Measurements from ENCODE around the gene CACNA1I. TPM values are rescaled to one million over a fixed set of nuclear protein-coding genes. Genes with fewer than 3 reads are reported as not detected.

CACNA1I gene
- total RNA-seq, 6 experiments from 2014 or later, result not detected

GRCh38 chr22:39707351-39707750 is 136.8 kb downstream of the CACNA1I start:
- Mint-ChIP-seq H3K36me3 (ENCODE audit: low read depth) (no peaks in the 10 kb centered on the region), H3K4me1 (ENCODE audit: low read depth) (no peaks in the 10 kb centered on the region), H3K27ac (no peak overlapping the region), H3K27me3 (ENCODE audit: insufficient read depth) (peaks cover 60% of the 10 kb centered on the region), H3K4me3 (no peak overlapping the region), H3K9me3 (no peaks in the 10 kb centered on the region)
- no peak for TF ChIP-seq CTCF (IDR thresholded peaks at IDR 0.05)
- no peak for DNase-seq

DNA sequence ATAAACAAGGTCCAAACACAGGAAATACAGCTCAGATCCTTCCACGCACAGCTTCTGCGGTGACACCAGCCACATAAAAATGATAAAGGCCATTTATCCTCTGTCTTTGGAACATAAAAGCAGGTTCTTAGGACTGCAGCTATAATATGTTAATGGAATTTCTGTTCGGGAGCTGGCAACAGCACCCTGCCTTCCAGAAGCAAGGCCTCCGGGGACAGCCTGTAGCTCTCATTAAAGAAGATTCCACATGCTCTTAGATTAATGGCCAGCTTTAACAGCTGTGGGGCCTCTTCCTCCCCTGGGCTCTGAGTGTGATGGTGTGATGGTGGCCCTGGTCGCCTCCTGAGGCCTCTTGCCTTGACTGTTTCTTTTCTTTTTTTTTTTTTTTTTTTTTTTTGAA is 137.3 kb downstream of the CACNA1I start:
- Mint-ChIP-seq H3K27ac (no peak overlapping the region), H3K4me1 (ENCODE audit: low read depth) (no peaks in the 10 kb centered on the region), H3K9me3 (no peaks in the 10 kb centered on the region), H3K27me3 (ENCODE audit: insufficient read depth) (peaks cover 59% of the 10 kb centered on the region), H3K4me3 (no peak overlapping the region), H3K36me3 (ENCODE audit: low read depth) (no peaks in the 10 kb centered on the region)
- no peak for TF ChIP-seq CTCF (IDR thresholded peaks at IDR 0.05)
- no peak for DNase-seq

DNA sequence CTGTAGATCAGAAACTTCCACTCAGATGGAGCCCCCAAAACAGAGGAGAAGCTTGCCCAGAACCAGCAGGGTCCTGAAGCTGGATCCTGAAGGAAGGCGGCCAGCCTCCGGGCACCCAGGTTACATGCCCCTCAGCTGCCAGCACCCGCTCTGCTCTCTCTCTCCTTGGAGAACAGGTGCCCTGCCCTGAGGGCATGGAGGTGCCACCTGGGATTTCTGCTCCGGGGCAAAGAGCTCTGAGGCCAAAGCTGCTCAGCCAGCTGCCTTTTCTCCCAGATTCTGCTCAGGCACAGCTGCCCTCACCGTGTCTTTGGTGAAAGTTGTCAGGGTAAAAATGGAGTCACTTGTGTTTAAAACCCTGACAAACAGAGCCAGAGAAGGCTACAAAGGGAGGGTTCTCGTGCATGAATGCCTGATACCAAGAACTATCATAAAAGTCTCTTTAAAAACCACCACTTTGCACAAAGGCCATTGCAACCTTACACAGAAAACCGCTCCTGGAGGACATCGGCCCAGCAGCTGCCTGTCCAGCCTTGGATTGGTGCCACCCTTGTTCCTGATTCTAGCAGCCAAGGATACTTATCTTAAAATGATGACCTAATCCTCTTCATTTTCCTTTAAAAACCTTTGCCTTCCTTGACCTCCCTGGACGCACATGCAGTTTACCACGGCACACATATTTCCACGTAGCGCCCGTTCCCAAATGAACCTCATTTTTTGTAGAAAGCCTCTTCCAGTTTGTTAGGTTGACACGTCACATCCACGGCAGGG is 140.0 kb downstream of the CACNA1I start:
- no peak for TF ChIP-seq CTCF (IDR thresholded peaks at IDR 0.05)
- DNase-seq, result no peak
- H3K4me1 Mint-ChIP-seq (ENCODE audit: low read depth), result no peaks in the 10 kb centered on the region
- no peak overlapping the region for H3K4me3 Mint-ChIP-seq
- no peak overlapping the region for H3K27ac Mint-ChIP-seq
- H3K36me3 Mint-ChIP-seq (ENCODE audit: low read depth), result no peaks in the 10 kb centered on the region
- no peaks in the 10 kb centered on the region for H3K9me3 Mint-ChIP-seq
- peaks cover 61% of the 10 kb centered on the region for H3K27me3 Mint-ChIP-seq (ENCODE audit: insufficient read depth)

DNA sequence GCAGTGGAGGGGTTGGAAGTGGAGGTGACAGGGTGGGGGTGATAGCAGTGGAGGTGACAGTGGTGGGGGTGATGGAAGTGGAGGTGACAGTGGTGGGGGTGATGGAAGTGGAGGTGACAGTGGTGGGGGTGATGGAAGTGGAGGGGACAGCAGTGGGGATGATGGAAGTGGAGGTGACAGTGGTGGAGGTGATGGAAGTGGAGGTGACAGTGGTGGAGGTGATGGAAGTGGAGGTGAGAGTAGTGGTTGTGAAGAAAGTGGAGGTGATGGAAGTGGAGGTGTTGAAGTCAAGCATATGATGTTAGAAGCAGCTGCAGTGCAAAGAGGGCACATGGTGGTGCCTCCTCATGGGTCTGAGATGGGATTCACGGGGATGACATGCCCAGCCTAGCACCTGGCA is 141.5 kb downstream of the CACNA1I start:
- Mint-ChIP-seq H3K36me3 (ENCODE audit: low read depth) (no peaks in the 10 kb centered on the region), H3K27me3 (ENCODE audit: insufficient read depth) (peaks cover 66% of the 10 kb centered on the region), H3K4me3 (no peak overlapping the region), H3K9me3 (no peaks in the 10 kb centered on the region), H3K27ac (no peak overlapping the region), H3K4me1 (ENCODE audit: low read depth) (no peaks in the 10 kb centered on the region)
- DNase-seq, result no peak
- TF ChIP-seq CTCF (IDR thresholded peaks at IDR 0.05), result no peak

DNA sequence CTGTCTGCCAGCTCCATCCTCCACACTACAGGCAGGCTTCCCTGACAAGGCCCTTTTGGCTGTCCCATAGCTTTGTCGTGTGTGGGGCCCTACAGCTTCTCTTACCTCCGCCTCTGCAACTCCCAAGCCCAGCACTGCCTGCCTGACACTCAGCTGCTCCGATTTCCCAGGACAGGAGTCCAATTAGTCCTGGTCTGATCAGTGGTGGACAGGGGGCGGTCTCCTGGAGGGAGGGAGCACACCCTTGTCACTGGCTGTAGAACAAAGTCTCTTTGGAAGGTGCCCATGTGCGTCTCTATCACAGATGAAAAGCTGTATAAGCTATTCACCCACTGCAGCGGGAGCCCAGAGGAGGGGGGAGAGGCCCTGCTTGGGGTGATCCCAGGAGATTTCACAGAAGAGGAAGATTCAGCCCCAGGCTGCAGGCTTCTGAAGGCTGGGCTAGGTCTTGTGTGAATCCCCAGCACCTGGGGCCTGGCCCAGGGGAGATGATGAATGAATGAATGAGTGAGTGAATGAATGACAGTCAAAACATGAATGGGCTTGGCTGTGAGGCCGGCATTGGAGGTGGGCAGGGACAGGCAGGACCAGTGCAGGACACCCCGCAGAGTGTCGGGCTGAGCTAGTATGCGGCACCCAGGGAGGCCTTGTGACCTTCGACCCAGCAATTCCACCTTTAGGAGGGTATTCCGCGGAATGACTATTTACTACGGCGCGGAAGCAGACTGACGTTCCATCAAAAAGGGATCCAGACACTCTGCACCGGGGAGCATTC is 142.4 kb downstream of the CACNA1I start:
- no peak for TF ChIP-seq CTCF (IDR thresholded peaks at IDR 0.05)
- H3K9me3 Mint-ChIP-seq, result no peaks in the 10 kb centered on the region
- peaks cover 66% of the 10 kb centered on the region for H3K27me3 Mint-ChIP-seq (ENCODE audit: insufficient read depth)
- H3K36me3 Mint-ChIP-seq (ENCODE audit: low read depth), result no peaks in the 10 kb centered on the region
- no peak overlapping the region for H3K4me3 Mint-ChIP-seq
- no peak for DNase-seq
- H3K4me1 Mint-ChIP-seq (ENCODE audit: low read depth), result no peaks in the 10 kb centered on the region
- H3K27ac Mint-ChIP-seq, result no peak overlapping the region
